ENCODE results near the gene OR9Q1. TPM values are rescaled to one million over a fixed set of nuclear protein-coding genes. Genes with fewer than 3 reads are reported as not detected.
"Not testable (repeated sequence)": the region's sequence is repeated elsewhere in the genome, so short reads cannot be mapped to it uniquely, and the experiment has no call there.

Gene OR9Q1
- polyA plus RNA-seq, 2 of the 4 experiments (the other 2 are of a cell fraction): not detected

- 29% methylated on average over 4 of the region's 4 CpGs for WGBS (ENCODE audit: missing lambda C conversion rate)
- no peaks in the 10 kb centered on the region for H3K4me1 ChIP-seq
- POLR2A ChIA-PET: no interaction called here
- ATAC-seq: no peak
- H3K27ac ChIP-seq: no peak overlapping the region
- CTCF ChIA-PET: no interaction called here
- no peak overlapping the region for H3K4me3 ChIP-seq
- no peak for FAIRE-seq
- no peak overlapping the region for H3K4me2 ChIP-seq
- no peak for TF ChIP-seq PBX3 (IDR thresholded peaks at IDR 0.05)
- no peak for TF ChIP-seq JUN (IDR thresholded peaks at IDR 0.05)
- TF ChIP-seq CEBPB (IDR thresholded peaks at IDR 0.05): no peak
- TF ChIP-seq SMC3 (IDR thresholded peaks at IDR 0.05): no peak
- no peak for TF ChIP-seq FOSB (CRISPR knock-in tag; IDR thresholded peaks at IDR 0.05)
- no peak for TF ChIP-seq MAFK (IDR thresholded peaks at IDR 0.05; ENCODE audit: partially characterized antibody)
- TF ChIP-seq GATA3 (IDR thresholded peaks at IDR 0.05; ENCODE audit: borderline replicate concordance): no peak
- no peak for TF ChIP-seq CTCF (IDR thresholded peaks at IDR 0.05)
- no peak for TF ChIP-seq CHD4 (IDR thresholded peaks at IDR 0.05; ENCODE audit: borderline replicate concordance)
- TF ChIP-seq MAX (IDR thresholded peaks at IDR 0.05): no peak
- no peak for TF ChIP-seq HEYL (CRISPR knock-in tag; IDR thresholded peaks at IDR 0.05)
- no peak for TF ChIP-seq NPAS2 (CRISPR knock-in tag; IDR thresholded peaks at IDR 0.05; ENCODE audit: borderline replicate concordance)
- no peak for TF ChIP-seq JUNB (IDR thresholded peaks at IDR 0.05)
- no peak for DNase-seq (ENCODE audit: low read depth in 1 of 2, low spot score in 1 of 2)
- no peaks in the 10 kb centered on the region for H3K9me3 ChIP-seq
These were observed 40.9 kb upstream of the OR9Q1 start for GRCh38 chr11:57982776-57983175.

- 28% methylated on average over 3 of the region's 3 CpGs for WGBS (ENCODE audit: missing lambda C conversion rate)
- H3K27ac ChIP-seq: no peak overlapping the region
- ChIA-PET CTCF (no interaction called here), POLR2A (no interaction called here)
- no peak overlapping the region for H3K4me2 ChIP-seq
- FAIRE-seq: no peak
- no peaks in the 10 kb centered on the region for H3K9me3 ChIP-seq
- H3K4me3 ChIP-seq: no peak overlapping the region
- DNase-seq (ENCODE audit: low read depth in 1 of 2, low spot score in 1 of 2): no peak
- no peak for ATAC-seq
- H3K4me1 ChIP-seq: no peaks in the 10 kb centered on the region
- TF ChIP-seq MAZ (IDR thresholded peaks at IDR 0.05; ENCODE audit: borderline replicate concordance, low read depth, low read length) (no peak), ESRRA (IDR thresholded peaks at IDR 0.05; ENCODE audit: borderline replicate concordance, low read length) (no peak), MAX (IDR thresholded peaks at IDR 0.05) (no peak), TFCP2L1 (CRISPR knock-in tag; IDR thresholded peaks at IDR 0.05) (no peak), HOXB5 (CRISPR knock-in tag; IDR thresholded peaks at IDR 0.05) (no peak), JUNB (IDR thresholded peaks at IDR 0.05) (no peak), CEBPB (IDR thresholded peaks at IDR 0.05) (no peak), HDAC2 (IDR thresholded peaks at IDR 0.05) (no peak)
These were observed 40.5 kb upstream of the OR9Q1 start for GRCh38 chr11:57983191-57983590.

- H3K4me2 ChIP-seq; H3K27ac ChIP-seq; FAIRE-seq; H3K9me3 ChIP-seq; ATAC-seq; H3K4me1 ChIP-seq; DNase-seq (ENCODE audit: low read depth in 1 of 2, low spot score in 1 of 2); CTCF ChIA-PET; POLR2A ChIA-PET; H3K4me3 ChIP-seq: not testable (repeated sequence)
- 47% methylated on average over 13 of the region's 13 CpGs for WGBS (ENCODE audit: missing lambda C conversion rate)
These were observed 24.2 kb upstream of the OR9Q1 start for GRCh38 chr11:57999523-57999922.

GRCh38 chr11:58000021-58000420, 23.7 kb upstream of the OR9Q1 start:
- H3K4me3 ChIP-seq; H3K27ac ChIP-seq; H3K4me2 ChIP-seq; FAIRE-seq; H3K9me3 ChIP-seq; ATAC-seq; H3K4me1 ChIP-seq; DNase-seq (ENCODE audit: low read depth in 1 of 2, low spot score in 1 of 2); POLR2A ChIA-PET: not testable (repeated sequence)
- CTCF ChIA-PET: interaction anchor here (0.9 kb wide), 1 partner anchor 568 kb away, joined by 3 read pairs; no protein-coding TSS in a partner anchor
- 52% methylated on average over 6 of the region's 10 CpGs for WGBS (ENCODE audit: missing lambda C conversion rate)
